Neural cell (in vitro differentiated cells): ENCODE results near the gene TAC3. TPM values are rescaled to one million over a fixed set of nuclear protein-coding genes. Genes with fewer than 3 reads are reported as not detected.

Experiments used
- H2AFZ ChIP-seq: fragments of 200-600, 300-800 bp; sonication (generic), shearing (Covaris generic); 2 replicates; pipeline ENCODE4 v1.6.0; 2014; ENCODE audit warnings: low read depth, mild to moderate bottlenecking, antibody characterized with exemption, low read length, moderate library complexity
- H3F3A ChIP-seq: fragments of 200-600 bp; shearing (Covaris generic); 2 replicates; pipeline ENCODE4 v1.6.1; 2016; ENCODE audit warnings: mild to moderate bottlenecking, moderate library complexity, mixed read lengths, antibody characterized with exemption, low read length; ENCODE audit not compliant: insufficient read depth, poor library complexity, severe bottlenecking
- H3K27ac ChIP-seq: fragments of 200-600, 300-800 bp; sonication (generic), shearing (Covaris generic); 2 replicates; pipeline ENCODE4 v1.5.1; 2014; ENCODE audit warnings: mild to moderate bottlenecking, low read length, moderate library complexity
- H3K27me3 ChIP-seq: fragments of 300-800, 200-600 bp; sonication (generic), shearing (Covaris generic); 2 replicates; pipeline ENCODE4 v1.6.0; 2014; ENCODE audit warnings: mild to moderate bottlenecking, low read depth, low read length, moderate library complexity; ENCODE audit not compliant: insufficient read depth
- H3K36me3 ChIP-seq: fragments of 300-800, 200-600 bp; sonication (generic), shearing (Covaris generic); 2 replicates; pipeline ENCODE4 v1.5.1; 2014; ENCODE audit warnings: mild to moderate bottlenecking, antibody characterized with exemption, low read length, moderate library complexity; ENCODE audit not compliant: insufficient read depth
- H3K4me2 ChIP-seq: fragments of 300-800, 200-600 bp; sonication (generic), shearing (Covaris generic); 2 replicates; pipeline ENCODE4 v1.6.0; 2014; ENCODE audit warnings: mild to moderate bottlenecking, low read length
- H3K4me3 ChIP-seq: fragments of 300-800, 200-600 bp; sonication (generic), shearing (Covaris generic); 2 replicates; pipeline ENCODE4 v1.5.1; 2014; ENCODE audit warnings: mild to moderate bottlenecking, low read length, moderate library complexity
- H3K79me2 ChIP-seq: fragments of 200-600 bp; shearing (Covaris generic); replicated peaks from 2 replicates; pipeline ENCODE4 v1.6.0; 2014; ENCODE audit warnings: mild to moderate bottlenecking, low read length, moderate library complexity; ENCODE audit not compliant: insufficient read depth
- H3K9ac ChIP-seq: fragments of 300-800, 200-600 bp; sonication (generic), shearing (Covaris generic); 2 replicates; pipeline ENCODE4 v1.6.1; 2016; ENCODE audit warnings: mild to moderate bottlenecking, low read length, mixed read lengths
- H3K9me2 ChIP-seq: fragments of 200-600 bp; shearing (Covaris generic); 2 replicates; pipeline ENCODE4 v1.6.1; 2016; ENCODE audit warnings: mild to moderate bottlenecking, low read length, mixed read lengths; ENCODE audit not compliant: insufficient read depth
- H3K9me3 ChIP-seq: fragments of 200-600, 300-800 bp; sonication (generic), shearing (Covaris generic); 2 replicates; pipeline ENCODE4 v1.6.1; 2016; ENCODE audit warnings: mild to moderate bottlenecking, mixed run types, low read length, moderate library complexity, mixed read lengths
- H4K20me1 ChIP-seq: fragments of 200-600 bp; shearing (Covaris generic); 2 replicates; pipeline ENCODE4 v1.6.1; 2016; ENCODE audit warnings: mild to moderate bottlenecking, mixed run types; ENCODE audit not compliant: insufficient read depth
- EP300 ChIP-seq: fragments of 450-650 bp; conservative IDR thresholded peaks from 2 replicates; pipeline ENCODE4 v1.6.1; 2014; ENCODE audit warnings: antibody characterized with exemption, mild to moderate bottlenecking, moderate library complexity; ENCODE audit not compliant: poor library complexity, severe bottlenecking
- EZH2 ChIP-seq: fragments of 200-600, 300-800 bp; shearing (Covaris generic), sonication (generic); IDR thresholded peaks from 2 replicates; pipeline ENCODE4 v1.6.1; 2014; ENCODE audit warnings: antibody characterized with exemption, low read length, borderline replicate concordance, mild to moderate bottlenecking; ENCODE audit not compliant: insufficient read depth, poor library complexity, severe bottlenecking
- MXI1 ChIP-seq: fragments of 450-650 bp; conservative IDR thresholded peaks from 2 replicates; pipeline ENCODE4 v1.6.1; 2014; ENCODE audit warnings: antibody characterized with exemption, mild to moderate bottlenecking; ENCODE audit not compliant: poor library complexity, severe bottlenecking
- POLR2AphosphoS5 ChIP-seq: IDR thresholded peaks from 2 replicates; pipeline ENCODE4 v1.6.1; 2012
- RAD21 ChIP-seq: fragments of 450-650 bp; conservative IDR thresholded peaks from 2 replicates; pipeline ENCODE4 v1.6.1; 2014; ENCODE audit warnings: antibody characterized with exemption, mild to moderate bottlenecking, moderate library complexity
- SMC3 ChIP-seq: fragments of 450-650 bp; conservative IDR thresholded peaks from 2 replicates; pipeline ENCODE4 v1.6.1; 2014; ENCODE audit warnings: antibody characterized with exemption, mild to moderate bottlenecking, moderate library complexity; ENCODE audit not compliant: poor library complexity
- TAF1 ChIP-seq: IDR thresholded peaks from 2 replicates; pipeline ENCODE4 v1.6.1; 2012; ENCODE audit warnings: low read depth
- polyA plus RNA-seq: library from polyadenylated mRNA; depleted of rRNA; stranded (reverse); fragments of >200 nt; gene quantifications from 2 replicates; pipeline ENCODE4 v1.2.3, GENCODE V29; 2014
- TF ChIP-seq, protein P1 (sequence below): fragments of 450-650 bp; IDR thresholded peaks from 2 replicates; pipeline ENCODE4 v1.5.1; 2014; ENCODE audit warnings: antibody characterized with exemption, mild to moderate bottlenecking, moderate library complexity; ENCODE audit not compliant: poor library complexity, severe bottlenecking
- TF ChIP-seq, protein P2 (sequence below): IDR thresholded peaks from 2 replicates; pipeline ENCODE4 v1.6.1; 2012; ENCODE audit warnings: borderline replicate concordance

The TAC3 gene
- polyA plus RNA-seq, 1 donor from 2014 or later: 2.5 TPM

DNA sequence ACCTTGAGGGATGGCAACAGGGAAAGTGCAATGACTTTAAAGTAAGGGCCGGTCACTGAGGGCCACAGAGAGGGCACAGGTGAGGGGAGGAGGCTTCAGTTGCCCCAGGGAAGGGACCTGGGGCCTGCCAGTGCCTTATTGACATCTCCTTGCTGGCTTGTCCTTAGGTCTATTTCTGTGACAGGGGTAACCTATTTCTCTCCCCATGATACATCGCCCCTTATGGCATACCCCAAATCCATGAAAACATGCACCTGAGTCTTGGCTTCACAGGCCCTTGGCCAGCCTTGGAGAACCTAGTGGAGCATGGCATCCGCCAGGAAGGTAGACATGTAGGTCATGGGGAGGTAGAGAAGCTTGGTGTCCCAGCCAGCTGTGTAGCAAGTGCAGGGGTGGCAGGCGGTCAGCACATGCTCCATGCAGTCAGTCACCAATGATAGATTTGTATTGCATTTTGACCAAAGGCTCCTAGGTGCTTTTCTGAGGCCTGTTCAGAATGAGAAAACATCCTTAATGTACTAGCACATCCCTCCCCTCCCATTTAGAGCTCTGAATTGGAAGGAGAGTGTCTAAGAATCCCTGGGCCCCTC, 35.3 kb downstream of the TAC3 start:
- Histone ChIP-seq H3K4me2 (no peak overlapping the region), H3K4me3 (no peak overlapping the region), H3K9me3 (no peaks in the 10 kb centered on the region), H3K79me2 (no peaks in the 10 kb centered on the region), H3K36me3 (no peaks in the 10 kb centered on the region), H3K9ac (no peak overlapping the region), H4K20me1 (no peaks in the 10 kb centered on the region), H3F3A (no peaks in the 10 kb centered on the region), H3K27ac (no peak overlapping the region), H3K9me2 (no peaks in the 10 kb centered on the region), H3K27me3 (no peaks in the 10 kb centered on the region), H2AFZ (no peak overlapping the region)
- no peak for TF ChIP-seq RAD21
- TF ChIP-seq TAF1: no peak
- TF ChIP-seq EP300: no peak
- no peak for TF ChIP-seq SMC3
- TF ChIP-seq, protein P1, sequence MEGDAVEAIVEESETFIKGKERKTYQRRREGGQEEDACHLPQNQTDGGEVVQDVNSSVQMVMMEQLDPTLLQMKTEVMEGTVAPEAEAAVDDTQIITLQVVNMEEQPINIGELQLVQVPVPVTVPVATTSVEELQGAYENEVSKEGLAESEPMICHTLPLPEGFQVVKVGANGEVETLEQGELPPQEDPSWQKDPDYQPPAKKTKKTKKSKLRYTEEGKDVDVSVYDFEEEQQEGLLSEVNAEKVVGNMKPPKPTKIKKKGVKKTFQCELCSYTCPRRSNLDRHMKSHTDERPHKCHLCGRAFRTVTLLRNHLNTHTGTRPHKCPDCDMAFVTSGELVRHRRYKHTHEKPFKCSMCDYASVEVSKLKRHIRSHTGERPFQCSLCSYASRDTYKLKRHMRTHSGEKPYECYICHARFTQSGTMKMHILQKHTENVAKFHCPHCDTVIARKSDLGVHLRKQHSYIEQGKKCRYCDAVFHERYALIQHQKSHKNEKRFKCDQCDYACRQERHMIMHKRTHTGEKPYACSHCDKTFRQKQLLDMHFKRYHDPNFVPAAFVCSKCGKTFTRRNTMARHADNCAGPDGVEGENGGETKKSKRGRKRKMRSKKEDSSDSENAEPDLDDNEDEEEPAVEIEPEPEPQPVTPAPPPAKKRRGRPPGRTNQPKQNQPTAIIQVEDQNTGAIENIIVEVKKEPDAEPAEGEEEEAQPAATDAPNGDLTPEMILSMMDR: no peak
- TF ChIP-seq MXI1: no peak
- no peak for TF ChIP-seq EZH2

DNA sequence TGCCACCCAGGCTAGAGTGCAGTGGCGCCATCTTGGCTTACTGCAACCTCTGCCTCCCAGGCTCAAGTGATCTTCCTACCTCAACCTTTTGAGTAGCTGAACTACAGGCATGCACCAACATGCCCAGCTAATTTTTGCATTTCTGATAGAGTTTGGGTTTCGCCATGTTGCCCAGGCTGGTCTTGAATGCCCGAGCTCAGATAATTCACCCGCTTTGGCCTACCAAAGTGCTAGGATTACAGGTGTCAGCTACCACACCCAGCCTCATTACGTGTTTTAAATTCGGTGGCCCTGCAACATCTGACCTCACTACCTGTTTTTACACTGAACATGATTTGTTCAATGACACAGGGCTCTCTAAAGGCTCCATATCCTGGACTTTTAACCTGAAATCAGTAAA, 36.1 kb downstream of the TAC3 start:
- Histone ChIP-seq H3F3A (no peaks in the 10 kb centered on the region), H3K27me3 (no peaks in the 10 kb centered on the region), H3K4me2 (no peak overlapping the region), H3K9me3 (no peaks in the 10 kb centered on the region), H3K79me2 (no peaks in the 10 kb centered on the region), H3K4me3 (no peak overlapping the region), H4K20me1 (no peaks in the 10 kb centered on the region), H3K27ac (no peak overlapping the region), H3K9me2 (no peaks in the 10 kb centered on the region), H3K36me3 (no peaks in the 10 kb centered on the region), H3K9ac (no peak overlapping the region), H2AFZ (no peak overlapping the region)
- no peak for TF ChIP-seq SMC3
- no peak for TF ChIP-seq POLR2AphosphoS5
- TF ChIP-seq, protein P2, sequence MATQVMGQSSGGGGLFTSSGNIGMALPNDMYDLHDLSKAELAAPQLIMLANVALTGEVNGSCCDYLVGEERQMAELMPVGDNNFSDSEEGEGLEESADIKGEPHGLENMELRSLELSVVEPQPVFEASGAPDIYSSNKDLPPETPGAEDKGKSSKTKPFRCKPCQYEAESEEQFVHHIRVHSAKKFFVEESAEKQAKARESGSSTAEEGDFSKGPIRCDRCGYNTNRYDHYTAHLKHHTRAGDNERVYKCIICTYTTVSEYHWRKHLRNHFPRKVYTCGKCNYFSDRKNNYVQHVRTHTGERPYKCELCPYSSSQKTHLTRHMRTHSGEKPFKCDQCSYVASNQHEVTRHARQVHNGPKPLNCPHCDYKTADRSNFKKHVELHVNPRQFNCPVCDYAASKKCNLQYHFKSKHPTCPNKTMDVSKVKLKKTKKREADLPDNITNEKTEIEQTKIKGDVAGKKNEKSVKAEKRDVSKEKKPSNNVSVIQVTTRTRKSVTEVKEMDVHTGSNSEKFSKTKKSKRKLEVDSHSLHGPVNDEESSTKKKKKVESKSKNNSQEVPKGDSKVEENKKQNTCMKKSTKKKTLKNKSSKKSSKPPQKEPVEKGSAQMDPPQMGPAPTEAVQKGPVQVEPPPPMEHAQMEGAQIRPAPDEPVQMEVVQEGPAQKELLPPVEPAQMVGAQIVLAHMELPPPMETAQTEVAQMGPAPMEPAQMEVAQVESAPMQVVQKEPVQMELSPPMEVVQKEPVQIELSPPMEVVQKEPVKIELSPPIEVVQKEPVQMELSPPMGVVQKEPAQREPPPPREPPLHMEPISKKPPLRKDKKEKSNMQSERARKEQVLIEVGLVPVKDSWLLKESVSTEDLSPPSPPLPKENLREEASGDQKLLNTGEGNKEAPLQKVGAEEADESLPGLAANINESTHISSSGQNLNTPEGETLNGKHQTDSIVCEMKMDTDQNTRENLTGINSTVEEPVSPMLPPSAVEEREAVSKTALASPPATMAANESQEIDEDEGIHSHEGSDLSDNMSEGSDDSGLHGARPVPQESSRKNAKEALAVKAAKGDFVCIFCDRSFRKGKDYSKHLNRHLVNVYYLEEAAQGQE: no peak
- TF ChIP-seq MXI1: no peak
- TF ChIP-seq, protein P1: no peak
- no peak for TF ChIP-seq TAF1
- TF ChIP-seq EP300: no peak
- no peak for TF ChIP-seq EZH2
- TF ChIP-seq RAD21: no peak
